ENCODE results near the gene SPART. TPM values are rescaled to one million over a fixed set of nuclear protein-coding genes. Genes with fewer than 3 reads are reported as not detected.

SPART gene
- total and polyA plus RNA-seq, 10 donors = 15.9 to 68.5 (median 54.7) TPM

DNA sequence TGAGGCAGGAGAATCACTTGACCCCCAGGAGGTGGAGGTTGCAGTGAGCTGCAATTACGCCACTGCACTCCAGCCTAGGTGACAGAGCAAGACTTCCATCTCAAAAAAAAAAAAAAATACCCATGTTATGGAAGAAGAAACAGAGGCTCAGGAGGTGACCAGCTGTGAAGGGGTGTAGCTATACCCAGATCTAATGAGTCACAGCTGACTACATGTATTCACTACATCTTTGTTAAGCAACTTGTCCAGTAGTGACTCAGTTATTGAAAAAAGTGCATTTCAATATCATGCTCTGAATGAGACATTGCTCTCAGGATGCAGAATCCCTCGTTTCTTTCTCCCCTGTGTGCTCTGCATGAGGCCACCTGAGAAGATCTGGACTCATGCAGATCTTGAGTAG is 16.1 kb upstream of the SPART start:
- WGBS, 5 donors = 67 to 85% (median 83%) methylated on average over 2 of the region's 2 CpGs
- Histone ChIP-seq H3K27ac (no peak overlapping the region), H3K4me3 (no peak overlapping the region), H3K4me1 (no peaks in the 10 kb centered on the region), H3K27me3 (replicated peaks in 1 of 7) (no peaks in the 10 kb centered on the region), H3K36me3 (no peaks in the 10 kb centered on the region), H3K9me3 (no peaks in the 10 kb centered on the region)
- intact Hi-C loops (cut with DNase I; ENCODE audit: low total_unique reads) = no loop called here
- TF ChIP-seq POLR2A (IDR thresholded peaks at IDR 0.05) = no peak
- TF ChIP-seq, protein P1, sequence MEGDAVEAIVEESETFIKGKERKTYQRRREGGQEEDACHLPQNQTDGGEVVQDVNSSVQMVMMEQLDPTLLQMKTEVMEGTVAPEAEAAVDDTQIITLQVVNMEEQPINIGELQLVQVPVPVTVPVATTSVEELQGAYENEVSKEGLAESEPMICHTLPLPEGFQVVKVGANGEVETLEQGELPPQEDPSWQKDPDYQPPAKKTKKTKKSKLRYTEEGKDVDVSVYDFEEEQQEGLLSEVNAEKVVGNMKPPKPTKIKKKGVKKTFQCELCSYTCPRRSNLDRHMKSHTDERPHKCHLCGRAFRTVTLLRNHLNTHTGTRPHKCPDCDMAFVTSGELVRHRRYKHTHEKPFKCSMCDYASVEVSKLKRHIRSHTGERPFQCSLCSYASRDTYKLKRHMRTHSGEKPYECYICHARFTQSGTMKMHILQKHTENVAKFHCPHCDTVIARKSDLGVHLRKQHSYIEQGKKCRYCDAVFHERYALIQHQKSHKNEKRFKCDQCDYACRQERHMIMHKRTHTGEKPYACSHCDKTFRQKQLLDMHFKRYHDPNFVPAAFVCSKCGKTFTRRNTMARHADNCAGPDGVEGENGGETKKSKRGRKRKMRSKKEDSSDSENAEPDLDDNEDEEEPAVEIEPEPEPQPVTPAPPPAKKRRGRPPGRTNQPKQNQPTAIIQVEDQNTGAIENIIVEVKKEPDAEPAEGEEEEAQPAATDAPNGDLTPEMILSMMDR (IDR thresholded peaks at IDR 0.05 in 8 of 11, conservative IDR thresholded peaks at IDR 0.05 in 3 of 11) = no peak
- no peak for TF ChIP-seq POLR2AphosphoS5 (IDR thresholded peaks at IDR 0.05)
- DNase-seq = no peak

DNA sequence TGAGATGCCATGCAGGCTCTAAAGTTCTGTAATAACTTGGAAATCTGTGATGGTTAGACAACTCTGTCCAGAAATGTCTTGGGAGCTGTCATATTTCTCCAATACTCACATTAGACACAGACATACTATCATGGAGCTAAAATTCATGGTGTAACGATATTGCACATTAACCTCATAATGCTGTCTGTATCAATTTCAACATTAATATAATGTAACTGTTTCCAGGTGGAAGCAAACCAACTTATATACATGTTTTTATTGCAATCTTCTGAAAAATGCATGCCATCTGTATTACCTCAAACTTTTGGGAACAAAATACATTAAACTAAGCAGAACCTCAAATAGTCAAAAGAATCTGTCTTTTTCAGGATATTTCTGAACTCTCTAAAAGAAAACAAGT is 14.7 kb upstream of the SPART start:
- Histone ChIP-seq H3K4me3 (no peak overlapping the region), H3K27ac (no peak overlapping the region), H3K27me3 (replicated peaks in 1 of 7) (no peaks in the 10 kb centered on the region), H3K36me3 (no peaks in the 10 kb centered on the region), H3K4me1 (no peaks in the 10 kb centered on the region), H3K9me3 (no peaks in the 10 kb centered on the region)
- no peak for DNase-seq
- intact Hi-C loops (cut with DNase I; ENCODE audit: low total_unique reads) = no loop called here
- no peak for TF ChIP-seq POLR2AphosphoS5 (IDR thresholded peaks at IDR 0.05)
- TF ChIP-seq, protein P1 (IDR thresholded peaks at IDR 0.05 in 8 of 11, conservative IDR thresholded peaks at IDR 0.05 in 3 of 11) = no peak
- no peak for TF ChIP-seq POLR2A (IDR thresholded peaks at IDR 0.05)
- 50 to 77% (median 69%) methylated on average over 1 of the region's 1 CpG for WGBS, 5 donors

DNA sequence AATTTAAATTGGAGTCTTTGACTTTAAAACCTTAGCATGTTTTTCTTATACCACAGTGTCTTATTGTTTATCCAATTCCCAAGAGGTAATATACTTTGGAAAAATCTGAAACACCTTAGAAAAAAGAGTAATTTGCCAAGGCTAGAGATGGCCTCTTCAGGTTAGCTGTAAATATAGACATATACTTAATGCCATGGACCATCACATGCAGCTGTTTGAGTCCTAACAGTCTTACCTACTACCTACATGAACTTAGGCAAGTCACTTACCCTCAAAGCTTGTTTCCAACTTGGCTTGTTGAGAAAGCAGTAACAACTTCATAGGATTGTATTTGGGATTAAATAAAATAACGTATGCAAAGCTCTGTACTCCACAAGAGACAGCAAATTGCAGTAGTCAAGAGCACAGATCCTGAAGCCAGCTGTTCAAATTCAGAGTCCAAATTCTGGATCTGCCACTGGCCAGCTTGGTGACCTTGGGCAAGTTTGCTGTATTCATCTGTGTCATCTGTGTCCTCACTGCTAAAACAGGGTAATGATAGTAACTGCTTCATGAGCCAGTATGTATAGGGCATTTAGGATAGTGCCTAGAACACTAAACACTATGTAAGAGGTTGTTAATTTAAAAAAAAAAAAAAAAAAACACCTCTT is 13.2 kb upstream of the SPART start:
- intact Hi-C loops (cut with DNase I; ENCODE audit: low total_unique reads) = no loop called here
- H3K27me3 ChIP-seq (replicated peaks in 1 of 7) = no peaks in the 10 kb centered on the region
- DNase-seq = no peak
- no peaks in the 10 kb centered on the region for H3K4me1 ChIP-seq
- no peaks in the 10 kb centered on the region for H3K36me3 ChIP-seq
- no peak overlapping the region for H3K27ac ChIP-seq
- no peak overlapping the region for H3K4me3 ChIP-seq
- WGBS, 5 donors = 63 to 81% (median 79%) methylated on average over 1 of the region's 1 CpG
- TF ChIP-seq POLR2A (IDR thresholded peaks at IDR 0.05) (no peak), POLR2AphosphoS5 (IDR thresholded peaks at IDR 0.05) (no peak)
- TF ChIP-seq, protein P1 (IDR thresholded peaks at IDR 0.05 in 8 of 11, conservative IDR thresholded peaks at IDR 0.05 in 3 of 11) = no peak
- no peaks in the 10 kb centered on the region for H3K9me3 ChIP-seq

DNA sequence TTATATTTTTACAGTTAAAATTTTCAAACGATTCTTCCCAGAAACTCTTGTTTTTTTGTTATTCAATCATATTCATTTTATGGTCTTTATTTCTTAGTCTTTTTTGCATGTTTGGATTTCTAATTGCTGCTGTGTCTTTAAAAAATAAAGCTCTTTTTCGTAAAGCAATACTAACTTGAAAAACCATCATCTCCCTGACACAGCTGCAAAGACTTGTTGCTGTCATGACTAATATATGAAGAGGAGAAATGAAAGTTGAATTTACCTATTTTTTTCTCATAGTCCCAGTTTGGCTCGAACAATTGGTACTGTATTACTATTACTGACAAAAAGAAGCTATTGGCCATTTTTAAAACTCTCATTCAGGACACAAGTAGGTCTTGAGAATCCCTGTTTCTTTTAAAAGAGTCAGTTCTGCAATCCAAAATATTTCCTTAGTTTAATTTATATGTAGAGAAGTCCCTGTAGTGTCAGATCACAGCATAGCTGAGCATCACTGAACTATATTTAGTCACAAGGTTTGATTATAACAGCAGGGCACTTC is 12.1 kb upstream of the SPART start:
- Histone ChIP-seq H3K27ac (no peak overlapping the region), H3K27me3 (replicated peaks in 1 of 7) (no peaks in the 10 kb centered on the region), H3K4me1 (no peaks in the 10 kb centered on the region), H3K4me3 (no peak overlapping the region), H3K36me3 (no peaks in the 10 kb centered on the region), H3K9me3 (no peaks in the 10 kb centered on the region)
- no peak for DNase-seq
- no peak for TF ChIP-seq POLR2AphosphoS5 (IDR thresholded peaks at IDR 0.05)
- no peak for TF ChIP-seq POLR2A (IDR thresholded peaks at IDR 0.05)
- WGBS, 5 donors = 75 to 82% (median 77%) methylated on average over 3 of the region's 3 CpGs
- intact Hi-C loops (cut with DNase I; ENCODE audit: low total_unique reads) = no loop called here
